NCI-H748 (cell line): ENCODE data around the gene GATAD1.
"Not testable (repeated sequence)": the region's sequence is repeated elsewhere in the genome, so short reads cannot be mapped to it uniquely, and the experiment has no call there.

Experiments used
- DNase-seq: peaks from one replicate; lab custom pipeline; 2025; ENCODE audit not compliant: unreplicated experiment; lab: John Stamatoyannopoulos, UW

The GATAD1 gene

DNA sequence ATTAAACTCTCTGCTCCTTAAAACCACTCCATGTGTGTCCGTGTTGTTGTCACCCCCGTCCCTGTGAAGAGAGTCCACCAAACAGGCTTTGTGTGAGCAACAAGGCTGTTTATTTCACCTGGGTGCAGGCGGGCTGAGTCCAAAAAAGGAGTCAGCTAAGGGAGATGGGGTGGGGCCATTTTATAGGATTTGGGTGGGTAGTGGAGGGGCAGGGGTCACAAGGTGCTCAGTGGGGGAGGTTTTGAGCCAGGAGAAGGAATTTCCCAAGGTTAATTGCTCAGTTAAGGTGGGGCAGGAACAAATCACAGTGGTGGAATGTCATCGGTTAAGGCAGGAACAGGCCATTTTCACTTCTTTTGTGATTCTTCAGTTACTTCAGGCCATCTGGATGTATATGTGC, 31.9 kb downstream of the GATAD1 start:
- DNase-seq = not testable (repeated sequence)

DNA sequence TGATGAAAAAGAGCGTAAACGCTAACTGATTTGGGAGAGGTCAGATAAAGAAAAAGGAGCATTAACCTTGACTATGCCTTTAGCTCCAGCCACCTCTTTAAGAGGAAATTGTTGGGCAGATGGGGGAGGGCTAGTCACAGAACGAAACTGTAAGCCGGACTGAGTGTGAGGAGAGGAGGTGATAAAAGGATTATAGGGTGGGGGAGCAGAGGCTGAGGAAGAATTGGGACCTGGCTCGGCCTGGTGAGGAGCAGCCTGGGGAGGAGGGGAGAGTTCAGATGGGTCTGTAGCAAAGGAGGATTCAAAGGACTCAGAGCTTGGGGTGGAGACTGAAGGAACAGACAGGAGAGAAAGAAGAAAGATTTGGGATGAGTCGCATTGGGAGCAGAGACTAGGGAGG, 36.3 kb downstream of the GATAD1 start:
- not testable (repeated sequence) for DNase-seq

DNA sequence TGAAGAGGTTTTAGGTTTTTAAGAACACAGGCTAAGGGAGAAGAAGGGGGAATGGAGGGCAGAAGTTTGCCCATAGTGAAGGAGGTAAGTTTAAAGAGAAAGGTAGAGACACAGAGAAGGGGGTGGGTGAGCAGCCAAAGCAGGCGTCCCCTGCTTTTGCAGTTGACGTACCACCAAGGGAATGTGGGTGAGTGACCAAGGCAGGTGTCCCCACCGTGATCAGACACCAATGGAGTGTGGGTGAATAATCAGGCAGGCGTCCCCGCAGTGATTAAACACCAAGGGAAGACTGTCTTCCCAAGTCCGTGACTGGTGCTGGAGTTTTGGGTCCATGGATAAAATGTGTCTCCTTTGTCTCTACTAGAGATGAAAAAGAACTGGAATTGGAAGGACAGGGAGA, 36.9 kb downstream of the GATAD1 start:
- DNase-seq = not testable (repeated sequence)

DNA sequence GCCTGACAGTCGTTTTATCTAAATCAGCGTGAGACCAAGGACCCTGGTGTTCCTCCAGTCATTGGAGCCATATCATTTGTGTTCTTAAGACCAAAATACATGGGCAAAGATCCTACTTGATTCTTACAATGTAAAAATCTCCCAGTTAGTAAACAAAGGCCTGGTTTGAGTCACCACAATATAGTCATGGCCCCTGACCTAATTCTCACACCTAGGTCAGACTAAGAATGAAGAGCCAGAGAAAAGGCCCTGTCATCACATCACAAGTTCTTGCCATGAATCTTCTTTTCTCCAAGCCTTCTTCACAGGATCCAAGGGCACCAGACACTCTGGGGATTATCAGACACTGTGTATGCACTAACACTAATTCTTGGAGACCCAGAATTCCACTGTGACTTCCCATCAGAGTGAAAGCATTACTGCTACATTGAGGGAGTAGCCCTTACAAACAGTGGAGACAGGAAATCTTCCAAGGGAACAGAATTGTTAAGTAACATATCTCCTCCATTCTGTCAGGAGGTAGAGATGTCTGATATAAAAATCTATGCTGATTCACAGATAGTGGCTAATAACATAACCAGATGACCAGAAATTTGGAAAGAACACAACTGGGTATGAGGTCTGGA, 38.1 kb downstream of the GATAD1 start:
- DNase-seq = no peak

- no peak for DNase-seq
Measured at GRCh38 chr7:92485974-92486373, 38.7 kb downstream of the GATAD1 start.

DNA sequence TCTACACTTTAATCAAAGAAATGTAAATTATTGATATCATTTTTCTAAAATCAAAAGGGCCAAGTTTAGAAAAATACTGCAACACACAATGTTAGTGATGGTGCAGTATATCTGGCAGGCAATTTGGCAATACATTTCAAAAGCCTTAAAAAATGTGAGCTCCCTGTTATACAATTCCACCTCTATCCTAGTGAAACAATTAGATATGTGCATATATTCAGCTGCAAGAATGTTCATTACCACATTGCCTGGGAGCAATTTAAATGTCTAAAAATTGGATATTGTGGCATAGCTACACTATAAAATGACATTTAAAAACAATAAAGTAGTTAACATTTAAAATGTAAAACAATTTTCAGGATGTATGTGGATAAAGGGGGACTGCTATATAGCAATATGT, 40.5 kb downstream of the GATAD1 start:
- no peak for DNase-seq

GRCh38 chr7:92489634-92490033, 42.4 kb downstream of the GATAD1 start:
- DNase-seq = no peak

DNA sequence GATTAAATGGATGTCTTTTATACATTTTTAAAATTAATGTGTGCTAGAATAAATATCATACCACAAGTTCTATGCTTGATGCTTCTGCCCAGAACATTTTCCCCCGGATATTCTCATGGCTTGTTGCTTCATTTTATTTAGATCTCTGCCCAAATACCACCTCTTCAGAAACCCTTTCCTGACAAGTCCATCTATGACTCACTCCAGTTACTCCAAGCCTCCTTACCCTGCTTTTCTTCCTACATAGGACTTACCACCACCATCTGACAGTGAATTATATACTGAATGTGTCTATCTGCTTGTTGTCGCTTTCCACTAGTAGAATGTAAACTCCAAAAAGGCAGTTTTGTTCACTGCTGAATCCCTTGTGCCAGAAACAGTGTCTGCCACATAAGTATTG, 49.6 kb downstream of the GATAD1 start:
- no peak for DNase-seq

- DNase-seq = no peak
Measured at GRCh38 chr7:92498557-92498956, 51.3 kb downstream of the GATAD1 start.

- no peak for DNase-seq
Measured at GRCh38 chr7:92503767-92504166, 56.5 kb downstream of the GATAD1 start.

- DNase-seq = no peak
Measured at GRCh38 chr7:92504563-92504962, 57.3 kb downstream of the GATAD1 start.

DNA sequence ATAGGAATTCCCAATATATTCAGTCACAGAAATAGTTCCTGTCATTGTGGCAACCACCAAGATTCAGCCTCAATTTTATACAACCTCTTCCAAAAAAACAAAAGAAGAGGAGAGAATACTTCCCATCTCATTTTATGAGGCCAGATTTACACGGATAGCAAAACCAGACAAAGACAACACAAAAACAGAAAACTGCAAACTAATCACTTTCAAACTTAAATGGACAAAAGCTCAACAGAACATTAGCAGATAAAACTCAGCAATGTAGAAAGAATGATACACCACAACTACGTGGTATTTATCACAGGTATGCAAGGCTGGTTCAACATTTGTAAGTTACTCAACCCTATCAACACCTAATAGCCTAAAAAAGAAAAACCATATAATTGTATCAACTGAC, 59.1 kb downstream of the GATAD1 start:
- DNase-seq = no peak

GRCh38 chr7:92508946-92509345, 61.7 kb downstream of the GATAD1 start:
- no peak for DNase-seq
